ENCODE data around the gene PCDHB1. TPM values are rescaled to one million over a fixed set of nuclear protein-coding genes. Genes with fewer than 3 reads are reported as not detected.

The PCDHB1 gene
- total RNA-seq, 2 experiments from 2014 or later = not detected

GRCh38 chr5:141042555-141042954 lies 8.6 kb upstream of the PCDHB1 start:
- intact Hi-C loops (cut with DNase I, micrococcal nuclease) = no loop called here
- Histone ChIP-seq H3K4me1 (ENCODE audit: insufficient read depth, low read length) (peaks cover 7% of the 10 kb centered on the region), H3K4me3 (ENCODE audit: low read length) (no peak overlapping the region), H3K27me3 (ENCODE audit: control insufficient read depth in 1 of 2, insufficient read depth in 2 of 2, low read length in 2 of 2) (peaks cover 3 to 11% of the 10 kb centered on the region in 2 experiments), H3K9me3 (ENCODE audit: control insufficient read depth in 1 of 2, insufficient read depth in 1 of 2, low read length in 2 of 2) (peaks cover 12 to 18% of the 10 kb centered on the region in 2 experiments), H3K27ac (ENCODE audit: low read depth in 1 of 2, low read length in 2 of 2) (no peak overlapping the region), H3K36me3 (ENCODE audit: insufficient read depth, low read length) (no peaks in the 10 kb centered on the region)
- no peak for TF ChIP-seq CTCF (IDR thresholded peaks at IDR 0.05)
- POLR2A ChIA-PET = no interaction called here
- ATAC-seq (ENCODE audit: poor library complexity) = no peak
- H3K27ac Mint-ChIP-seq = no peak overlapping the region
- no peaks in the 10 kb centered on the region for H3K4me1 Mint-ChIP-seq (ENCODE audit: low read depth)
- H3K36me3 Mint-ChIP-seq (ENCODE audit: low read depth) = no peaks in the 10 kb centered on the region
- peaks cover 42% of the 10 kb centered on the region for H3K27me3 Mint-ChIP-seq
- CTCF ChIA-PET = no interaction called here
- DNase-seq = no peak
- no peaks in the 10 kb centered on the region for H3K9me3 Mint-ChIP-seq
- H3K4me3 Mint-ChIP-seq = no peak overlapping the region

- H3K27ac Mint-ChIP-seq = no peak overlapping the region
These were observed 320 bp downstream of the PCDHB1 start for GRCh38 chr5:141051521-141051866.

GRCh38 chr5:141077826-141078225 lies 26.7 kb downstream of the PCDHB1 start:
- Histone ChIP-seq H3K27me3 (ENCODE audit: control insufficient read depth in 1 of 2, insufficient read depth in 2 of 2, low read length in 2 of 2) (peaks cover 0 to 4% of the 10 kb centered on the region in 2 experiments), H3K4me1 (ENCODE audit: insufficient read depth, low read length) (no peaks in the 10 kb centered on the region), H3K9me3 (ENCODE audit: control insufficient read depth in 1 of 2, insufficient read depth in 1 of 2, low read length in 2 of 2) (peaks cover 7 to 20% of the 10 kb centered on the region in 2 experiments), H3K27ac (ENCODE audit: low read depth in 1 of 2, low read length in 2 of 2) (no peak overlapping the region), H3K36me3 (ENCODE audit: insufficient read depth, low read length) (no peaks in the 10 kb centered on the region), H3K4me3 (ENCODE audit: low read length) (no peak overlapping the region)
- H3K4me3 Mint-ChIP-seq = no peak overlapping the region
- CTCF ChIA-PET = no interaction called here
- no peaks in the 10 kb centered on the region for H3K36me3 Mint-ChIP-seq (ENCODE audit: low read depth)
- no peaks in the 10 kb centered on the region for H3K4me1 Mint-ChIP-seq (ENCODE audit: low read depth)
- TF ChIP-seq CTCF (IDR thresholded peaks at IDR 0.05) = no peak
- H3K9me3 Mint-ChIP-seq = peaks cover 9% of the 10 kb centered on the region
- no peak for ATAC-seq (ENCODE audit: poor library complexity)
- intact Hi-C loops (cut with DNase I, micrococcal nuclease) = no loop called here
- H3K27me3 Mint-ChIP-seq = peaks cover 43% of the 10 kb centered on the region
- no peak overlapping the region for H3K27ac Mint-ChIP-seq
- DNase-seq = no peak
- POLR2A ChIA-PET = no interaction called here

More at GRCh38 chr5:141051521-141051866, 320 bp downstream of the PCDHB1 start:
- TF ChIP-seq CTCF (IDR thresholded peaks at IDR 0.05) = no peak
- Mint-ChIP-seq H3K4me3 (peak overlapping the region; percentile 55), H3K4me1 (ENCODE audit: low read depth) (peaks cover 11% of the 10 kb centered on the region), H3K27me3 (peaks cover 60% of the 10 kb centered on the region), H3K36me3 (ENCODE audit: low read depth) (no peaks in the 10 kb centered on the region), H3K9me3 (peaks cover 3% of the 10 kb centered on the region)
- no peak for ATAC-seq (ENCODE audit: poor library complexity)
- no peak for DNase-seq
- H3K36me3 ChIP-seq (ENCODE audit: insufficient read depth, low read length) = no peaks in the 10 kb centered on the region
- intact Hi-C loops (cut with DNase I, micrococcal nuclease) = no loop called here
- H3K4me3 ChIP-seq (ENCODE audit: low read length) = peak overlapping the region; percentile 15
- peaks cover 5% of the 10 kb centered on the region for H3K4me1 ChIP-seq (ENCODE audit: insufficient read depth, low read length)
- H3K27ac ChIP-seq (ENCODE audit: low read depth in 1 of 2, low read length in 2 of 2) = no peak overlapping the region
- ChIA-PET POLR2A (no interaction called here), CTCF (no interaction called here)
- peaks cover 4 to 20% of the 10 kb centered on the region in 2 experiments for H3K9me3 ChIP-seq (ENCODE audit: control insufficient read depth in 1 of 2, insufficient read depth in 1 of 2, low read length in 2 of 2)
- peaks cover 12 to 30% of the 10 kb centered on the region in 2 experiments for H3K27me3 ChIP-seq (ENCODE audit: control insufficient read depth in 1 of 2, insufficient read depth in 2 of 2, low read length in 2 of 2)
